Keratinocyte (primary cell): Measurements from ENCODE around the gene LFNG. TPM values are rescaled to one million over a fixed set of nuclear protein-coding genes. Genes with fewer than 3 reads are reported as not detected.
"Not testable (repeated sequence)": the region's sequence is repeated elsewhere in the genome, so short reads cannot be mapped to it uniquely, and the experiment has no call there.

ENCODE experiments used
- DNase-seq: peaks from one replicate; pipeline ENCODE4 v3.0.0-alpha.2; 2011; ENCODE audit warnings: low read depth, missing footprints, low spot score
- FAIRE-seq: peaks from 2 replicates; lab custom pipeline; 2011; peaks lifted over from hg19 to GRCh38; lab: Jason Lieb, UNC
- H2AFZ ChIP-seq: 2 replicates; pipeline ENCODE4 v1.6.0; 2012; ENCODE audit warnings: low read length, control low read depth, inconsistent platforms; ENCODE audit not compliant: control insufficient read depth
- H3K27ac ChIP-seq: 2 replicates; pipeline ENCODE4 v1.5.1; 2011; ENCODE audit warnings: low read length; ENCODE audit not compliant: control insufficient read depth, insufficient read depth
- H3K27me3 ChIP-seq: 3 replicates; pipeline ENCODE4 v1.6.0; 2011; ENCODE audit warnings: low read length; ENCODE audit not compliant: control insufficient read depth, insufficient read depth; ENCODE audit errors: extremely low read depth
- H3K36me3 ChIP-seq, 2 experiments: 2 replicates in 1 of 2; 3 replicates in 1 of 2; pipeline ENCODE4 v1.5.1; 2011; ENCODE audit warnings: low read length in 2 of 2, mild to moderate bottlenecking in 1 of 2; ENCODE audit not compliant: control insufficient read depth in 2 of 2, insufficient read depth in 2 of 2; ENCODE audit errors: extremely low read depth in 1 of 2
- H3K4me1 ChIP-seq: 3 replicates; pipeline ENCODE4 v1.5.1; 2011; ENCODE audit warnings: low read length; ENCODE audit not compliant: control insufficient read depth, insufficient read depth; ENCODE audit errors: extremely low read depth
- H3K4me2 ChIP-seq: 3 replicates; pipeline ENCODE4 v1.6.0; 2011; ENCODE audit warnings: low read depth, low read length; ENCODE audit not compliant: control insufficient read depth, insufficient read depth; ENCODE audit errors: extremely low read depth
- H3K4me3 ChIP-seq, 3 experiments: fragments of 200-600 bp in 1 of 3; sonication (generic) in 1 of 3; 2 replicates in 2 of 3; 3 replicates in 1 of 3; pipeline ENCODE4 v1.5.1; 2011 to 2016; ENCODE audit warnings: low read length in 3 of 3, mild to moderate bottlenecking in 3 of 3, control low read depth in 2 of 3, inconsistent platforms in 1 of 3, low read depth in 1 of 3, mixed read lengths in 1 of 3, mixed run types in 1 of 3, moderate library complexity in 1 of 3; ENCODE audit not compliant: control insufficient read depth in 2 of 3, insufficient read depth in 2 of 3; ENCODE audit errors: extremely low read depth in 1 of 3
- H3K79me2 ChIP-seq: 2 replicates; pipeline ENCODE4 v1.6.0; 2012; ENCODE audit warnings: low read length; ENCODE audit not compliant: control insufficient read depth, insufficient read depth
- H3K9ac ChIP-seq: 3 replicates; pipeline ENCODE4 v1.6.0; 2011; ENCODE audit warnings: low read length; ENCODE audit not compliant: control insufficient read depth, insufficient read depth; ENCODE audit errors: extremely low read depth
- H3K9me1 ChIP-seq: 3 replicates; pipeline ENCODE4 v1.6.0; 2011; ENCODE audit warnings: low read length; ENCODE audit not compliant: control insufficient read depth, insufficient read depth; ENCODE audit errors: extremely low read depth
- H3K9me3 ChIP-seq: 2 replicates; pipeline ENCODE4 v1.5.1; 2012; ENCODE audit warnings: low read depth, low read length; ENCODE audit not compliant: control insufficient read depth
- H4K20me1 ChIP-seq: 3 replicates; pipeline ENCODE4 v1.6.0; 2011; ENCODE audit warnings: low read length; ENCODE audit not compliant: control insufficient read depth, insufficient read depth; ENCODE audit errors: extremely low read depth
- CTCF ChIP-seq, 3 experiments: IDR thresholded peaks in 1 of 3; conservative IDR thresholded peaks in 1 of 3; optimal IDR thresholded peaks in 1 of 3; 2 replicates in 2 of 3; 3 replicates in 1 of 3; pipeline versions ENCODE3 to v1.5.1; 2011; ENCODE audit warnings: low read length in 3 of 3, mild to moderate bottlenecking in 3 of 3, moderate library complexity in 2 of 3, control low read depth in 1 of 3, inconsistent platforms in 1 of 3; ENCODE audit not compliant: insufficient read depth in 2 of 3; ENCODE audit errors: extremely low read depth in 1 of 3
- EZH2 ChIP-seq: IDR thresholded peaks from one replicate; pipeline ENCODE4 v1.6.1; 2012; ENCODE audit warnings: inconsistent platforms, mild to moderate bottlenecking, low read length, moderate library complexity
- dilution Hi-C: fragments of 300-500 bp; cut with MboI; formaldehyde crosslinking; loops from one replicate; pipeline ENCODE4 v1.7.0; 2020; ENCODE audit warnings: low sequenced_read_pairs; ENCODE audit not compliant: extremely low pct_ligation_motif_present
- polyA plus RNA-seq, 5 experiments: library from polyadenylated mRNA; depleted of rRNA in 3 of 5; stranded (reverse) in 3 of 5; stranded (forward) in 1 of 5; unstranded in 1 of 5; fragments of >200 nt; gene quantifications; 1 replicate in 1 of 5; 2 replicates in 3 of 5; 3 replicates in 1 of 5; pipeline versions ENCODE4 v1.2.1 to v1.2.3, GENCODE V29; 2011 to 2012; ENCODE audit warnings: missing spikeins in 2 of 5, low read depth in 1 of 5, low replicate concordance in 1 of 5

LFNG gene
- polyA plus RNA-seq, 1 donor (not counting 4 experiments of a cell fraction or from before 2014, with no cell fraction given), result 17.7 TPM

- dilution Hi-C loops, result no loop called here
- H2AFZ ChIP-seq, result peak overlapping the region; percentile 86
- peak overlapping the region; percentile 84 for H3K4me2 ChIP-seq
- FAIRE-seq (no peak), DNase-seq (no peak)
- H3K27me3 ChIP-seq, result no peaks in the 10 kb centered on the region
- H3K79me2 ChIP-seq, result peaks cover 19% of the 10 kb centered on the region
- H3K9ac ChIP-seq, result peak overlapping the region; percentile 83
- no peaks in the 10 kb centered on the region for H3K9me3 ChIP-seq
- H3K9me1 ChIP-seq, result no peaks in the 10 kb centered on the region
- peak overlapping the region; percentile 67 for H3K27ac ChIP-seq
- no peaks in the 10 kb centered on the region for H4K20me1 ChIP-seq
- H3K4me1 ChIP-seq, result peaks cover 9% of the 10 kb centered on the region
- TF ChIP-seq EZH2, result no peak
- TF ChIP-seq CTCF (optimal IDR thresholded peaks at IDR 0.05 in 1 of 3, IDR thresholded peaks at IDR 0.05 in 1 of 3, conservative IDR thresholded peaks at IDR 0.05 in 1 of 3; ENCODE audit: extremely low read depth in 1 of 3, insufficient read depth in 2 of 3, low read length in 3 of 3), result no peak
- H3K36me3 ChIP-seq, result no peaks in the 10 kb centered on the region
- peak overlapping the region; percentile 71 to 91 (median 78) for H3K4me3 ChIP-seq
These were observed 39.8 kb downstream of the LFNG start for GRCh38 chr7:2559283-2559950.

DNA sequence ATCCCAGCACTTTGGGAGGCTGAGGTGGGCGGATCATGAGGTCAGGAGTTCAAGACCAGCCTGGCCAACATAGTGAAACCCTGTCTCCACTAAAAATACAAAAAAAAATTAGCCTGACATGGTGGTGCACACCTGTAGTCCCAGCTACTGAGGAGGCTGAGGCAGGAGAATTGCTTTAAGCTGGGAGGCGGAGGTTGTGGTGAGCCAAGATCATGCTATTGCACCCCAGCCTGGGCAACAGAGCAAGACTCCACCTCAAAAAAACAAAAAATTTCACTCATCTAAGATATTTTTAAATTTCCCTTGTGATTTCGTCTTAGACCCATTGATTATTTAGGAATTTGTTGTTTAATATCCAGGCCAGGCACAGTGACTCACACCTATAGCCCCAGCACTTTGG is 44.4 kb downstream of the LFNG start:
- H3K27me3 ChIP-seq, H3K36me3 ChIP-seq, DNase-seq, H4K20me1 ChIP-seq, H3K9me3 ChIP-seq, H3K4me1 ChIP-seq, H2AFZ ChIP-seq, FAIRE-seq, H3K9me1 ChIP-seq, H3K27ac ChIP-seq, H3K4me2 ChIP-seq, H3K4me3 ChIP-seq, dilution Hi-C loops, H3K9ac ChIP-seq: not testable (repeated sequence)
- H3K79me2 ChIP-seq, result peaks cover 19% of the 10 kb centered on the region
